Glutamatergic neuron (in vitro differentiated cells): ENCODE measurements around the gene HMG20A. TPM values are rescaled to one million over a fixed set of nuclear protein-coding genes. Genes with fewer than 3 reads are reported as not detected.

Source experiments
- DNase-seq: peaks from one replicate; pipeline ENCODE4 v3.0.0; 2022
- H3K27ac Mint-ChIP-seq: one replicate; pipeline ENCODE4 v1.8.0; 2020; ENCODE audit warnings: mild to moderate bottlenecking, mixed read lengths, inconsistent platforms; ENCODE audit not compliant: unreplicated experiment
- H3K27me3 Mint-ChIP-seq: one replicate; pipeline ENCODE4 v1.8.0; 2020; ENCODE audit warnings: mild to moderate bottlenecking, moderate library complexity, mixed read lengths, inconsistent platforms; ENCODE audit not compliant: unreplicated experiment
- H3K36me3 Mint-ChIP-seq: one replicate; pipeline ENCODE4 v1.8.0; 2020; ENCODE audit warnings: mild to moderate bottlenecking, mixed read lengths, inconsistent platforms; ENCODE audit not compliant: unreplicated experiment
- H3K4me1 Mint-ChIP-seq: one replicate; pipeline ENCODE4 v1.8.0; 2020; ENCODE audit warnings: mild to moderate bottlenecking, low read depth, mixed read lengths, inconsistent platforms; ENCODE audit not compliant: unreplicated experiment
- H3K4me3 Mint-ChIP-seq: one replicate; pipeline ENCODE4 v1.8.0; 2020; ENCODE audit warnings: mild to moderate bottlenecking, mixed read lengths, inconsistent platforms; ENCODE audit not compliant: unreplicated experiment
- H3K9me3 Mint-ChIP-seq: one replicate; pipeline ENCODE4 v1.8.0; 2020; ENCODE audit warnings: mild to moderate bottlenecking, moderate library complexity, mixed read lengths, inconsistent platforms; ENCODE audit not compliant: unreplicated experiment
- CTCF ChIP-seq: fragments of 200-600 bp; sonication (generic); IDR thresholded peaks from one replicate; pipeline ENCODE4 v1.5.0; 2021; ENCODE audit not compliant: partially characterized antibody, unreplicated experiment
- total RNA-seq: library from RNA; stranded (reverse); fragmentation: NEBNext Ultra II Directional; extraction: Animal tissue kit (Norgen Biotek cat#: 25700); gene quantifications from one replicate; pipeline ENCODE4 v1.2.1, GENCODE V29; 2021; ENCODE audit not compliant: unreplicated experiment

Gene HMG20A
- total RNA-seq, 1 donor from 2014 or later: 62.1 TPM

DNA sequence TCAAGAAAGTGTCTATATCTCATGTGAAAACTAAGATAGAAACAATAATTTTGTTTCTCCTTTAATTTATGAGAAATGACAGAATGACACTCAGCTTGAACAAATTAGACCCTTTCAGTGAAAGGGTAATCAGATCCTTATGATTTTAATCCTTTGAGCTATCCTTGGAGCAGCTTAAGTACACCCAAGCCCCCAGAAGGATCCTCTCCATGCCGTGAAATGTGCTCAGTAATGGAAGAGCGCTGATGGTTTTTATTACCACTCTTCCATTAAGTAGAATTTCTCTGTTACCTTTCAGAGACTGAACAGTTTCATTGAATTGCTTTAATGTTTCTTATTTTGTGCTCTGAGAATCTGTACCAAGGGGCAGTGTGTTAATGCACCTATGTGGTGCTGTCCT, 54.3 kb downstream of the HMG20A start:
- H3K36me3 Mint-ChIP-seq: no peaks in the 10 kb centered on the region
- peaks cover 46% of the 10 kb centered on the region for H3K4me1 Mint-ChIP-seq
- TF ChIP-seq CTCF: no peak
- H3K9me3 Mint-ChIP-seq: no peaks in the 10 kb centered on the region
- DNase-seq: peak; percentile 43
- peaks cover 2% of the 10 kb centered on the region for H3K27me3 Mint-ChIP-seq
- peak overlapping the region; percentile 85 for H3K4me3 Mint-ChIP-seq
- H3K27ac Mint-ChIP-seq: peak overlapping the region; percentile 99

GRCh38 chr15:77475898-77476297, 55.2 kb downstream of the HMG20A start:
- no peak for TF ChIP-seq CTCF
- Mint-ChIP-seq H3K4me3 (peak overlapping the region; percentile 85), H3K27ac (peak overlapping the region; percentile 99), H3K4me1 (peaks cover 44% of the 10 kb centered on the region), H3K36me3 (no peaks in the 10 kb centered on the region), H3K27me3 (peaks cover 2% of the 10 kb centered on the region), H3K9me3 (no peaks in the 10 kb centered on the region)
- DNase-seq: peak; percentile 44

- Mint-ChIP-seq H3K27me3 (peaks cover 4% of the 10 kb centered on the region), H3K27ac (peak overlapping the region; percentile 99), H3K9me3 (no peaks in the 10 kb centered on the region), H3K36me3 (no peaks in the 10 kb centered on the region), H3K4me1 (peaks cover 45% of the 10 kb centered on the region), H3K4me3 (no peak overlapping the region)
- no peak for TF ChIP-seq CTCF
- no peak for DNase-seq
Measured at GRCh38 chr15:77476995-77477394, 56.3 kb downstream of the HMG20A start.

GRCh38 chr15:77478051-77478450, 57.4 kb downstream of the HMG20A start:
- Mint-ChIP-seq H3K4me3 (no peak overlapping the region), H3K9me3 (no peaks in the 10 kb centered on the region), H3K36me3 (no peaks in the 10 kb centered on the region), H3K27me3 (peaks cover 4% of the 10 kb centered on the region), H3K27ac (peak overlapping the region; percentile 77), H3K4me1 (peaks cover 46% of the 10 kb centered on the region)
- TF ChIP-seq CTCF: no peak
- no peak for DNase-seq

DNA sequence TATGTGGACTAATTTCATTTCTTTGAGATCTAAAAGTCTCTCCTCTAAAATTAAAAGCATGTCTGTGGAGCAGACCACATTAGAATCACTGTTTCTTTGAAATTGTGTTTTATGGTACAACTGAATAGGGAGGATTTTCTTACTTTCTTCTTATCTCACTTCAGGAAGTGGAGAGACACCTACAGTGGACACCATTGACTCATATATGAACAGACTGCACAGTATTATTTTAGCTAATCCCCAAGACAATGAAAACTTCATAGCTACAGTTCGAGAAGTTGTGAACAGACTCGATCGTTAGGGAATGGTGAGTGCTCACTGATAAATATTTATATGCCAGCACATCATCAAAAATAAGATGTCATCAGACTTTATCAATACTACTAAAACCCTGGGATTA, 58.3 kb downstream of the HMG20A start:
- peaks cover 47% of the 10 kb centered on the region for H3K4me1 Mint-ChIP-seq
- no peak overlapping the region for H3K4me3 Mint-ChIP-seq
- H3K27me3 Mint-ChIP-seq: peaks cover 4% of the 10 kb centered on the region
- H3K36me3 Mint-ChIP-seq: no peaks in the 10 kb centered on the region
- DNase-seq: no peak
- H3K9me3 Mint-ChIP-seq: no peaks in the 10 kb centered on the region
- TF ChIP-seq CTCF: no peak
- H3K27ac Mint-ChIP-seq: no peak overlapping the region
